ENCODE results near the gene MAU2. TPM values are rescaled to one million over a fixed set of nuclear protein-coding genes. Genes with fewer than 3 reads are reported as not detected.

The MAU2 gene
- total and polyA plus RNA-seq, 2 of the 13 experiments (the other 11 are each of a cell fraction or from before 2014, with no cell fraction given) = 16.8 to 33.8 TPM

GRCh38 chr19:19366434-19367396 is 46.1 kb downstream of the MAU2 start (continued):
- no peak for TF ChIP-seq ZNF142 (CRISPR knock-in tag; IDR thresholded peaks at IDR 0.05)
- TF ChIP-seq ZNF468 (CRISPR knock-in tag; IDR thresholded peaks at IDR 0.05) = no peak
- TF ChIP-seq TFE3 (CRISPR knock-in tag; IDR thresholded peaks at IDR 0.05) = peak; percentile 61
- 0 out of 2 replicates have a peak, but pooled peaks have one; percentile 24 for TF ChIP-seq ZSCAN5A (CRISPR knock-in tag; IDR thresholded peaks at IDR 0.05; ENCODE audit: borderline replicate concordance)
- peak; percentile 51; the same call in 1 of the 2 replicates for TF ChIP-seq HOMEZ (CRISPR knock-in tag; IDR thresholded peaks at IDR 0.05; ENCODE audit: low read depth)
- no peak for TF ChIP-seq SMAD9 (CRISPR knock-in tag; IDR thresholded peaks at IDR 0.05)
- TF ChIP-seq PRMT3 (CRISPR knock-in tag; IDR thresholded peaks at IDR 0.05; ENCODE audit: borderline replicate concordance, low read depth) = no peak
- no peak for TF ChIP-seq ZNF24 (IDR thresholded peaks at IDR 0.05)
- 0 out of 2 replicates have a peak, but pooled peaks have one; percentile 52 for TF ChIP-seq ZNF33B (CRISPR knock-in tag; IDR thresholded peaks at IDR 0.05)
- 0 out of 2 replicates have a peak, but pooled peaks have one; percentile 59 for TF ChIP-seq SIN3A (IDR thresholded peaks at IDR 0.05; ENCODE audit: borderline replicate concordance, low read depth, low read length)
- TF ChIP-seq HDAC1 (CRISPR knock-in tag; IDR thresholded peaks at IDR 0.05) = peak; percentile 60
- TF ChIP-seq GTF3A (CRISPR knock-in tag; conservative IDR thresholded peaks at IDR 0.05) = no peak
- TF ChIP-seq AHR (CRISPR knock-in tag; IDR thresholded peaks at IDR 0.05) = no peak
- TF ChIP-seq BRF2 (CRISPR knock-in tag; IDR thresholded peaks at IDR 0.05) = no peak

Data from HepG2 (cell line).